HG02885 (cell line): ENCODE results near the gene HPD.
A peak's percentile ranks its signal among the peaks of the same experiment; 100 is the strongest.

Experiments used
- ATAC-seq: cut with Tn5 transposase; IDR thresholded peaks from one replicate; pipeline ENCODE4 v1.9.1; 2021; ENCODE audit warnings: mild to moderate bottlenecking; ENCODE audit not compliant: unreplicated experiment, poor library complexity

The HPD gene

GRCh38 chr12:121789800-121790728 is 68.6 kb downstream of the HPD start:
- peak; percentile 43 for ATAC-seq
